Measurements from ENCODE around the gene SIN3A.
A peak's percentile ranks its signal among the peaks of the same experiment; 100 is the strongest.
"Not testable (repeated sequence)": the region's sequence is repeated elsewhere in the genome, so short reads cannot be mapped to it uniquely, and the experiment has no call there.

Gene SIN3A

GRCh38 chr15:75451674-75452363 lies at the start of gene SIN3A:
Gene SIN3A (minus strand): TSS chr15:75451690. CDS start chr15:75430375, 21,315 bp downstream.
- peak; percentile 94 for DNase-seq (ENCODE audit: low spot score)

- DNase-seq (ENCODE audit: low spot score) = no peak
Observed at GRCh38 chr15:75493732-75494131, 42.2 kb upstream of the SIN3A start.

- no peak for DNase-seq (ENCODE audit: low spot score)
Observed at GRCh38 chr15:75483961-75484360, 32.5 kb upstream of the SIN3A start.

GRCh38 chr15:75483556-75483955 lies 32.1 kb upstream of the SIN3A start:
- not testable (repeated sequence) for DNase-seq (ENCODE audit: low spot score)

GRCh38 chr15:75483106-75483505 lies 31.6 kb upstream of the SIN3A start:
- DNase-seq (ENCODE audit: low spot score) = no peak

- DNase-seq (ENCODE audit: low spot score) = not testable (repeated sequence)
Observed at GRCh38 chr15:75480463-75480862, 29.0 kb upstream of the SIN3A start.

- DNase-seq (ENCODE audit: low spot score) = no peak
Observed at GRCh38 chr15:75479670-75480069, 28.2 kb upstream of the SIN3A start.

- not testable (repeated sequence) for DNase-seq (ENCODE audit: low spot score)
Observed at GRCh38 chr15:75477094-75477493, 25.6 kb upstream of the SIN3A start.

- no peak for DNase-seq (ENCODE audit: low spot score)
Observed at GRCh38 chr15:75468913-75469598, 17.6 kb upstream of the SIN3A start.

- DNase-seq (ENCODE audit: low spot score) = no peak
Observed at GRCh38 chr15:75460646-75461045, 9.2 kb upstream of the SIN3A start.

- DNase-seq (ENCODE audit: low spot score) = no peak
Observed at GRCh38 chr15:75459581-75459980, 8.1 kb upstream of the SIN3A start.

- no peak for DNase-seq (ENCODE audit: low spot score)
Observed at GRCh38 chr15:75456710-75457109, 5.2 kb upstream of the SIN3A start.

GRCh38 chr15:75455982-75456531 lies 4.6 kb upstream of the SIN3A start:
- peak; percentile 49 for DNase-seq (ENCODE audit: low spot score)

- peak; percentile 92 for DNase-seq (ENCODE audit: low spot score)
Observed at GRCh38 chr15:75455424-75455981, 4.0 kb upstream of the SIN3A start.

GRCh38 chr15:75454471-75455378 lies 3.2 kb upstream of the SIN3A start:
- DNase-seq (ENCODE audit: low spot score) = peak; percentile 64

GRCh38 chr15:75453703-75454470 lies 2.4 kb upstream of the SIN3A start:
- peak; percentile 98 for DNase-seq (ENCODE audit: low spot score)

GRCh38 chr15:75452865-75453702 lies 1.6 kb upstream of the SIN3A start:
- no peak for DNase-seq (ENCODE audit: low spot score)

GRCh38 chr15:75452364-75452864 lies 924 bp upstream of the SIN3A start:
- peak; percentile 72 for DNase-seq (ENCODE audit: low spot score)

GRCh38 chr15:75451202-75451673 lies 252 bp downstream of the SIN3A start:
- no peak for DNase-seq (ENCODE audit: low spot score)
